Ovary (tissue), 3 donors: ENCODE results near the gene GFER.

ENCODE experiments used
- EP300 ChIP-seq: sonication (generic); formaldehyde crosslinking; IDR thresholded peaks from one replicate; pipeline ENCODE4 v1.6.1; 2017; ENCODE audit warnings: antibody characterized with exemption
- POLR2A ChIP-seq: fragments of 450-650 bp; IDR thresholded peaks from one replicate; pipeline ENCODE4 v1.6.1; 2017; ENCODE audit warnings: antibody characterized with exemption, mild to moderate bottlenecking, moderate library complexity
- TF ChIP-seq, protein P1 (sequence below), 3 donors: fragments of 450-650 bp in 2 of 3; fragments of 200-600 bp in 1 of 3; IDR thresholded peaks; one replicate each; pipeline versions ENCODE4 v1.5.1 to v1.8.0; 2016 to 2022; ENCODE audit warnings: antibody characterized with exemption in 3 of 3, mild to moderate bottlenecking in 1 of 3
- donor health status: DM: no; HTN: no; CAD: no.

DNA sequence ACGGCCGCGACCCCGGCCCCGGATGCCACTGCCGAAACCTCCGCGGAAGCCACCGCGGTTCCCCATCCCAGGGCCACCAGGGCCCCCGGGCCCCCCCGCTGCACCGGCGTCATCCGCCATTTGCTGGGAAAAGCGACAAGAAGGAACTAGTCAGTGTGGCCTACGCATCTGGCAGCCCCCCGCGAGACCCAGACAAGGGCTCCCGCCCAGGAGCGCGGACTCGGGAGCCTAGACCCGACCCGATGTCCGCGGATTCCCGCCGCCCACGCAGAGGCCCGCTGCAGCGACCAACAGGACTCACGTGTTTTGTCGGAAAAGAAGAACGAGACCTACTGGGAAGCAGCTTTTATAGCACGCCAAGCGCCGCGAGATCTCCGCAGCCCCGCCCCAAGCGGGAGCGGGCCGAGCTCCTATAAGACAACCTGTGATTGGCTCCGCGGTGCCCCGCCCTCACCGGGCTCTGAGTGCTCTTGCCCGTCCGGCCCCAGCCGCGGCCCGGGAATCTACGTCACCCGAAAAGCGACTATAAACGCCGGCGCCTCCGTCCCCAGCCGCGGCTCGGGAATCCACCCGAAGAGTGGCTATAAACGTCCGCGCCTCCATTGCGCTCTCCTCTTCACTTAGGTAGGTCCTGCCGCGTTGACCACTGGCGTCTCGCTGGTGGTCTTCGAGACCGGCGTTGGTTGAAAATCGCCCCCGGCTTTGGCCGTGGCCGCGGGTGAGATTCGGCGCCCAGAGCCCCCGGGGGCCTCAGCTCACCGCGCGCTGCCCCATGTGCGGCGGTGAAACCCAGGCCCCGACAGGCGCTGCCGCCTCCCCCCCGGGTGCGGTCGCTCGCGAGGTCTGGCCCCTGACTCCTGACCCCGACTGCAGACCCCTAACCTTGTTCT is 19.2 kb upstream of the GFER start, which contains the start of gene RPS2:
- TF ChIP-seq, protein P1, sequence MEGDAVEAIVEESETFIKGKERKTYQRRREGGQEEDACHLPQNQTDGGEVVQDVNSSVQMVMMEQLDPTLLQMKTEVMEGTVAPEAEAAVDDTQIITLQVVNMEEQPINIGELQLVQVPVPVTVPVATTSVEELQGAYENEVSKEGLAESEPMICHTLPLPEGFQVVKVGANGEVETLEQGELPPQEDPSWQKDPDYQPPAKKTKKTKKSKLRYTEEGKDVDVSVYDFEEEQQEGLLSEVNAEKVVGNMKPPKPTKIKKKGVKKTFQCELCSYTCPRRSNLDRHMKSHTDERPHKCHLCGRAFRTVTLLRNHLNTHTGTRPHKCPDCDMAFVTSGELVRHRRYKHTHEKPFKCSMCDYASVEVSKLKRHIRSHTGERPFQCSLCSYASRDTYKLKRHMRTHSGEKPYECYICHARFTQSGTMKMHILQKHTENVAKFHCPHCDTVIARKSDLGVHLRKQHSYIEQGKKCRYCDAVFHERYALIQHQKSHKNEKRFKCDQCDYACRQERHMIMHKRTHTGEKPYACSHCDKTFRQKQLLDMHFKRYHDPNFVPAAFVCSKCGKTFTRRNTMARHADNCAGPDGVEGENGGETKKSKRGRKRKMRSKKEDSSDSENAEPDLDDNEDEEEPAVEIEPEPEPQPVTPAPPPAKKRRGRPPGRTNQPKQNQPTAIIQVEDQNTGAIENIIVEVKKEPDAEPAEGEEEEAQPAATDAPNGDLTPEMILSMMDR (IDR thresholded peaks at IDR 0.05), result peak in 2 of 3 donors; percentile 23 to 39
- peak; percentile 75 for TF ChIP-seq EP300
- TF ChIP-seq POLR2A, result peak; percentile 98
